ENCODE measurements around the gene SETD7. TPM values are rescaled to one million over a fixed set of nuclear protein-coding genes. Genes with fewer than 3 reads are reported as not detected.
A peak's percentile ranks its signal among the peaks of the same experiment; 100 is the strongest.

The SETD7 gene
- total and polyA plus RNA-seq, 2 donors from 2014 or later = 6.5 to 29.1 TPM

DNA sequence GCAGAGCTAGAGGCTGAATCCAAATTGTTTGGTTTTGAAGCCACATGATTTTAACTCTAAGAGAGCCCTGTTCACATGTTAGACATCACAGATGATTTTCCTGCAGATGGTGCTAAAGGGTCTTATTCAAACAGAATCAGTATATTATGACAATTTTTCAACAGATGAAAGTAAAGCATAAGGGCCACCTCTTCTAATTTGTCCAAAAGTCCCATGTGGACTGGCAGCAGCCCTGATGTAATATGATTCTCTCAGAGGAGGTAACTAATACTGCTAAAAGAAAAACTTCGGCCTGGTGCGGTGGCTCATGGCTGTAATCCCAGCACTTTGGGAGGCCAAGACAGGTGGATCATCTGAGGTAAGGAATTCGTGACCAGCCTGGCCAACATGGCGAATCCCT is 26.0 kb upstream of the SETD7 start:
- intact Hi-C loops (cut with DNase I) = no loop called here
- Histone ChIP-seq H3K9ac (ENCODE audit: low read length in 3 of 3) (no peak overlapping the region), H3K4me3 (ENCODE audit: low read length in 3 of 3) (no peak overlapping the region), H3K27ac (ENCODE audit: low read depth in 2 of 2, low read length in 2 of 2) (no peak overlapping the region), H3K36me3 (ENCODE audit: control insufficient read depth in 2 of 3, insufficient read depth in 3 of 3, low read length in 3 of 3) (no peaks in the 10 kb centered on the region), H3K27me3 (ENCODE audit: control insufficient read depth, insufficient read depth, low read length) (no peaks in the 10 kb centered on the region), H3K9me3 (ENCODE audit: control insufficient read depth in 2 of 3, insufficient read depth in 1 of 3, low read length in 3 of 3) (no peaks in the 10 kb centered on the region), H3K4me1 (ENCODE audit: control insufficient read depth in 2 of 3, insufficient read depth in 2 of 3, low read depth in 1 of 3, low read length in 3 of 3) (peaks cover 0 to 8% (median 0%) of the 10 kb centered on the region in 3 donors)
- TF ChIP-seq, protein P1, sequence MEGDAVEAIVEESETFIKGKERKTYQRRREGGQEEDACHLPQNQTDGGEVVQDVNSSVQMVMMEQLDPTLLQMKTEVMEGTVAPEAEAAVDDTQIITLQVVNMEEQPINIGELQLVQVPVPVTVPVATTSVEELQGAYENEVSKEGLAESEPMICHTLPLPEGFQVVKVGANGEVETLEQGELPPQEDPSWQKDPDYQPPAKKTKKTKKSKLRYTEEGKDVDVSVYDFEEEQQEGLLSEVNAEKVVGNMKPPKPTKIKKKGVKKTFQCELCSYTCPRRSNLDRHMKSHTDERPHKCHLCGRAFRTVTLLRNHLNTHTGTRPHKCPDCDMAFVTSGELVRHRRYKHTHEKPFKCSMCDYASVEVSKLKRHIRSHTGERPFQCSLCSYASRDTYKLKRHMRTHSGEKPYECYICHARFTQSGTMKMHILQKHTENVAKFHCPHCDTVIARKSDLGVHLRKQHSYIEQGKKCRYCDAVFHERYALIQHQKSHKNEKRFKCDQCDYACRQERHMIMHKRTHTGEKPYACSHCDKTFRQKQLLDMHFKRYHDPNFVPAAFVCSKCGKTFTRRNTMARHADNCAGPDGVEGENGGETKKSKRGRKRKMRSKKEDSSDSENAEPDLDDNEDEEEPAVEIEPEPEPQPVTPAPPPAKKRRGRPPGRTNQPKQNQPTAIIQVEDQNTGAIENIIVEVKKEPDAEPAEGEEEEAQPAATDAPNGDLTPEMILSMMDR (IDR thresholded peaks at IDR 0.05; ENCODE audit: borderline replicate concordance, extremely low read depth, insufficient read depth) = no peak
- DNase-seq (no peak), FAIRE-seq (no peak)

DNA sequence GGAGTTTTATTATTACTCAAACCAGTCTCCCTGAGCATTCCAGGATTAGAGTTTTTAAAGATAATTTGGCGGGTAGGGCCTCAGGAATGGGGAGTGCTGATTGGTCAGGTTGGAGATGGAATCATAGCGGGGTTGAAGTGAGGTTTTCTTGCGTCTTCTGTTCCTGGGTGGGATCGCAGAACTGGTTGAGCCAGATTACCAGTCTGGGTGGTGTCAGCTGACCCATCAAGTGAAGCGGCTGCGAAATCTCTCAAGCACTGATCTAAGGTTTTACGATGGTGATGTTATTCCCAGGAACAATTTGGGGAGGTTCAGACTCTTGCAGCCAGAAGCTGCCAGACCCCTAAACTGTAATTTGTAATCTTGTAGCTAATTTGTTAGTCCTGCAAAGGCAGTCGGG is 25.1 kb upstream of the SETD7 start:
- Histone ChIP-seq H3K36me3 (ENCODE audit: control insufficient read depth in 2 of 3, insufficient read depth in 3 of 3, low read length in 3 of 3) (no peaks in the 10 kb centered on the region), H3K4me1 (ENCODE audit: control insufficient read depth in 2 of 3, insufficient read depth in 2 of 3, low read depth in 1 of 3, low read length in 3 of 3) (peaks cover 0 to 8% (median 0%) of the 10 kb centered on the region in 3 donors)
- no peak for DNase-seq

DNA sequence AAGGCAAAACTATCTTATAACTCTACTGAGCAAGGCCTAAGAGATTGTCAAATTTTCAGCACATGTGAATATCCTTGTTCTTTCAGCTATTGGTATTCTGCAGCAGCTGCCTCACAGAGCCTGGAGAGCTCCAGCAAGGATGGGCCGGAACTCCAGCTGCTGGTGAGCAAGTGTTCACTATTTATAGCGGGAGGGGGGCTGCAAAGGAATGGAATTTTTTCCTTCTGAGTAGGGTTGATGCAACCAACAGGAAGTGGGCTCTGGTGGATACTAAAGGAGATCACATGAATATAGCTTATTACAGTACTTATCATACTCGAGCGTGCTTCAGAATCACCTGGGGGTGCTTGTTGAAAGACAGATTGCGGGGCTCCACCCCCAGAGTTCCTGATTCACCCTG is 20.2 kb upstream of the SETD7 start:
- peaks cover 0 to 8% (median 0%) of the 10 kb centered on the region in 3 donors for H3K4me1 ChIP-seq (ENCODE audit: control insufficient read depth in 2 of 3, insufficient read depth in 2 of 3, low read depth in 1 of 3, low read length in 3 of 3)
- no peaks in the 10 kb centered on the region for H3K27me3 ChIP-seq (ENCODE audit: control insufficient read depth, insufficient read depth, low read length)
- no peak overlapping the region for H3K9ac ChIP-seq (ENCODE audit: low read length in 3 of 3)
- no peak overlapping the region for H3K4me3 ChIP-seq (ENCODE audit: low read length in 3 of 3)
- H3K9me3 ChIP-seq (ENCODE audit: control insufficient read depth in 2 of 3, insufficient read depth in 1 of 3, low read length in 3 of 3) = no peaks in the 10 kb centered on the region
- intact Hi-C loops (cut with DNase I) = no loop called here
- no peak overlapping the region for H3K27ac ChIP-seq (ENCODE audit: low read depth in 2 of 2, low read length in 2 of 2)
- TF ChIP-seq, protein P1 (IDR thresholded peaks at IDR 0.05; ENCODE audit: borderline replicate concordance, extremely low read depth, insufficient read depth) = no peak
- DNase-seq (peak in 1 of 5 donors; percentile 30), FAIRE-seq (no peak)
- H3K36me3 ChIP-seq (ENCODE audit: control insufficient read depth in 2 of 3, insufficient read depth in 3 of 3, low read length in 3 of 3) = no peaks in the 10 kb centered on the region

More for the DNA sequence above, 25.1 kb upstream of the SETD7 start:
- no peak overlapping the region for H3K9ac ChIP-seq (ENCODE audit: low read length in 3 of 3)
- H3K4me3 ChIP-seq (ENCODE audit: low read length in 3 of 3) = no peak overlapping the region
- no peaks in the 10 kb centered on the region for H3K27me3 ChIP-seq (ENCODE audit: control insufficient read depth, insufficient read depth, low read length)
- no peak for FAIRE-seq
- no peak overlapping the region for H3K27ac ChIP-seq (ENCODE audit: low read depth in 2 of 2, low read length in 2 of 2)
- H3K9me3 ChIP-seq (ENCODE audit: control insufficient read depth in 2 of 3, insufficient read depth in 1 of 3, low read length in 3 of 3) = no peaks in the 10 kb centered on the region
- TF ChIP-seq, protein P1 (IDR thresholded peaks at IDR 0.05; ENCODE audit: borderline replicate concordance, extremely low read depth, insufficient read depth) = no peak
- intact Hi-C loops (cut with DNase I) = no loop called here

DNA sequence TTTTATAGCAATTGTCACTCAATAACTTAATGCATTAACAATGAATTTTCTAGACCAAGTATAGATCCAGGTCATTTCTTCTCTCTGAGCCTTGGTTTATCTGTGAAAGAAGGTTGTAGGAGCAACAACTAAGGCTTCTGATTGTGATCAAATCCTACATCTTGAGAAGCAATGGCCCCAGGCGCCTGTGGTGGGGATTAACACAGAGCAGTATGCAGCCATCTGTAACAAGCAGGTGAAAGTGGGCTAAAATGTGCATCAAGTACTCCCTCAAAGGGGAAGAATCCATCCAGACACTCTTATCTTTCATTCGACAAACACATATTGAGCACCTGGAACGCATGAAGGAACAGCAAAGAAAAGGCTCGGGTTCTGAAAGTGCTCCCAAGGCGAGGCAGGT is 19.1 kb upstream of the SETD7 start:
- TF ChIP-seq, protein P1 (IDR thresholded peaks at IDR 0.05; ENCODE audit: borderline replicate concordance, extremely low read depth, insufficient read depth) = no peak
- Histone ChIP-seq H3K36me3 (ENCODE audit: control insufficient read depth in 2 of 3, insufficient read depth in 3 of 3, low read length in 3 of 3) (no peaks in the 10 kb centered on the region), H3K27me3 (ENCODE audit: control insufficient read depth, insufficient read depth, low read length) (no peaks in the 10 kb centered on the region), H3K9me3 (ENCODE audit: control insufficient read depth in 2 of 3, insufficient read depth in 1 of 3, low read length in 3 of 3) (no peaks in the 10 kb centered on the region), H3K4me3 (ENCODE audit: low read length in 3 of 3) (no peak overlapping the region), H3K27ac (ENCODE audit: low read depth in 2 of 2, low read length in 2 of 2) (no peak overlapping the region), H3K9ac (ENCODE audit: low read length in 3 of 3) (no peak overlapping the region), H3K4me1 (ENCODE audit: control insufficient read depth in 2 of 3, insufficient read depth in 2 of 3, low read depth in 1 of 3, low read length in 3 of 3) (peaks cover 0 to 8% (median 0%) of the 10 kb centered on the region in 3 donors)
- intact Hi-C loops (cut with DNase I) = no loop called here
- no peak for FAIRE-seq
- no peak for DNase-seq

Data from kidney (tissue), 14 donors.